KOPT-K1 (cell line): Measurements from ENCODE around the gene SPTB.

Experiments
- H3K27ac ChIP-seq: fragments of 200-600 bp; sonication (generic); 2 replicates; pipeline ENCODE4 v1.5.1; 2016; ENCODE audit warnings: antibody characterized with exemption, mild to moderate bottlenecking, low read depth, low read length; ENCODE audit not compliant: poor library complexity, severe bottlenecking
- H3K36me3 ChIP-seq: fragments of 200-600 bp; sonication (generic); 2 replicates; pipeline ENCODE4 v1.5.1; 2017; ENCODE audit warnings: antibody characterized with exemption, mild to moderate bottlenecking, low read length, moderate library complexity; ENCODE audit not compliant: insufficient read depth
- H3K9me3 ChIP-seq: fragments of 200-600 bp; sonication (generic); 2 replicates; pipeline ENCODE4 v1.5.1; 2017; ENCODE audit warnings: antibody characterized with exemption, low read length, mild to moderate bottlenecking; ENCODE audit not compliant: insufficient read depth, poor library complexity, severe bottlenecking

The SPTB gene

GRCh38 chr14:64727551-64728071 is 152.1 kb downstream of the SPTB start:
- Histone ChIP-seq H3K36me3 (no peaks in the 10 kb centered on the region), H3K27ac (no peak overlapping the region), H3K9me3 (no peaks in the 10 kb centered on the region)

GRCh38 chr14:64726585-64726890 is 153.2 kb downstream of the SPTB start:
- Histone ChIP-seq H3K27ac (no peak overlapping the region), H3K36me3 (no peaks in the 10 kb centered on the region), H3K9me3 (no peaks in the 10 kb centered on the region)

DNA sequence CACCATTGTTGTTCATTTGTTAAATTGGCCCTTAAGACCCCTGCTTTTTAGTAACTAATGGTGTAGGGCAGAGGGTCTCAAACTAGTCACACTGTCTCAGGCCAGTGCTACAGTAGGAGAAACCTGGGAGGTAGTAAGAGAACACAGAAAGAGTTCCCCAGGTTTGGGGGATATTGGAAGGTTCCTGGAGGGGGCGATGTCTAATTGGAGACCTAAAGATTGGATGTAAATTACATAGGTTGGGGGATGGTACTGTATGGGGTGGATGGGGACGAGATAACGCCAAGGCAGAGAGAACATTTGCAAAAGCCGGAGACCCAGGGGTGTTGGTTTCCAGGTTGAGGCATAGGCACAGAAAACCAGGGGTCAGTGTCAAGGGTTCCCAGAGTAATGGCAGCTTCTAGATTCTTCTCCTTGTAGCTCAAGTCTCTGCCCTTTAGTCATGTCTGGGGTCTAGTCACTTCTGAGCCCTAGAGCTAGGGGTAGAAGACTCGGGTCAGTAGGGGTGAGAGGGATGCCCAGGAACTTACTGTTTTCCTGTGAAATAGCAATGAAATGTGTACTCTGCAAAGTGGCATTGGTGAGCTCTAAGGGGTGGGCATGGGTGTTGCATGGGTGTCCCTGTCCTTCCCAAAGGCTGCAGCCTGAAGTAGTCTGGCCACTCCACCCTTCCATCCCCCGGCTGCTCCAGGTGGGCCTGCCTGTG is 153.7 kb downstream of the SPTB start:
- Histone ChIP-seq H3K36me3 (no peaks in the 10 kb centered on the region), H3K9me3 (no peaks in the 10 kb centered on the region), H3K27ac (no peak overlapping the region)

DNA sequence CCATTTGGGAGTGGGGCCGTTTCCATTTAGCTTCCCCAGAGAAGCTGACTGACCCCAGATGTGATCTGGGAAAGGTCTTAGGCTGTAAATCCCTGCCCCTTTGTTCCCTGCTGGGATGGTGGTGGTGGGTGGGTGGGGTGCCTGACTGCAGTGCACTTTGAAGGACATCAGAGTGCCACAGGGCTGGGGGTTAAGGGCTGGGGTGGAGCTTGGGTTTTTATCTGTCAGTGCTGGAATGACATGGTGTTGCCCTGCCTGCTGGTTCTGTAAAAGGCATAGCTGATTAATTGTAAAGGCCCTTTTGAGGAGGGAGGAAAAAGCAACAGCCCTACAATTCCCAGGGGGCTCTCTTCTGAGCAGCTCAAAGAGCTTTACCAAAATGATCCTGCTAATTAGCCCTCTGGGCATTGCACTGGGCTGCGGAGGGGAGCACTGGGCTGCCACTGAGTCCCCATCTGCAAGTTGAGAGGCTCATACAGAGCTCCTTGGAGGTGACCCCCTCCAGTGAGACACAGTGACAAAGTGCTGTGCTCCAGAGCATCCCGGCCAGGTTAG is 154.4 kb downstream of the SPTB start:
- Histone ChIP-seq H3K27ac (no peak overlapping the region), H3K36me3 (no peaks in the 10 kb centered on the region), H3K9me3 (no peaks in the 10 kb centered on the region)

GRCh38 chr14:64724578-64724930 is 155.2 kb downstream of the SPTB start:
- Histone ChIP-seq H3K27ac (no peak overlapping the region), H3K36me3 (no peaks in the 10 kb centered on the region)

GRCh38 chr14:64723691-64724577 is 155.8 kb downstream of the SPTB start:
- H3K27ac ChIP-seq, result no peak overlapping the region
- no peaks in the 10 kb centered on the region for H3K36me3 ChIP-seq
- no peaks in the 10 kb centered on the region for H3K9me3 ChIP-seq

More at GRCh38 chr14:64724578-64724930, 155.2 kb downstream of the SPTB start:
- H3K9me3 ChIP-seq, result no peaks in the 10 kb centered on the region

GRCh38 chr14:64722842-64723447 is 156.8 kb downstream of the SPTB start:
- H3K27ac ChIP-seq, result no peak overlapping the region
- no peaks in the 10 kb centered on the region for H3K9me3 ChIP-seq
- no peaks in the 10 kb centered on the region for H3K36me3 ChIP-seq

- Histone ChIP-seq H3K36me3 (no peaks in the 10 kb centered on the region), H3K27ac (no peak overlapping the region), H3K9me3 (no peaks in the 10 kb centered on the region)
These were observed 157.8 kb downstream of the SPTB start for GRCh38 chr14:64721899-64722298.

DNA sequence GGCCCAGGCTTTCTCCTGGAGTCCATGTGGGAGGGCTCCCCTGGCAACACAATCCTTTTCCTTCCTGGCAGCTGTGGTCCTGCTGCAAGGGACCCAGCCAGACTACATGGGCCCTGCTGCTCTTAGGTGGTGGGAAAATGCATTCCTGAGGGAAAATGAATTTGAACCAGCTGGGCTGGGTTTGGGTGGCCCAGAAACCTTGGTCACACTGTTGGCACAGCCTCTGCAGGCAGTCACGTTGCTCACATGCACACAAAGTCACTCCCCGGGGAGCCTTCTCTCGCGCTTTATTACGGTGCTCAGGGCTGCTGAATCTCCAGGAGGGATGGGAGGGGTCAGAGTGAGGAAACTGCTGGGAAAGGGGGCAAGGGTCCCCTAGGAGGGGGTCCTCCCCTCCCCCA is 158.3 kb downstream of the SPTB start:
- no peaks in the 10 kb centered on the region for H3K36me3 ChIP-seq
- H3K9me3 ChIP-seq, result no peaks in the 10 kb centered on the region
- H3K27ac ChIP-seq, result no peak overlapping the region

GRCh38 chr14:64720131-64720576 is 159.6 kb downstream of the SPTB start:
- H3K27ac ChIP-seq, result no peak overlapping the region
- no peaks in the 10 kb centered on the region for H3K9me3 ChIP-seq
- no peaks in the 10 kb centered on the region for H3K36me3 ChIP-seq

DNA sequence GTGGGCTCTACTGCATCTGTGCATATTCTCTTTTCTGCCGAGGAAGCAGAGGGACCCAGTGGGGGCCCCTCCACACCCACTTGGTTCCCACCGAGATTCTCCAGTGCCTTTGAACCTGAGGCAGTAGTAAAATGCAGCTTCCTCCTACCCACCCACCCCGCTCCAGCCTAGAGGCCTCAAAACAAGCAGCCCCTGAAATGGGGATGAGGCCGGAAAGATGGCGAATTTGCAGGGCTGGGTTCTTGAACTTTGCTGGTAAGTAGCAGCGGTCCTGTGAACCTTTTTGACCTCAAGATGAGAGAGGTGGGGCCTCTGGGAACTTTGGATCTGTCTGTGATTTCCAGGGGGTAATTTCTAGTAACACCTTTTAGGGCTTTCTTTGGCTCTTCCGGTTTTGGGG is 160.1 kb downstream of the SPTB start:
- Histone ChIP-seq H3K9me3 (peaks cover 2% of the 10 kb centered on the region), H3K27ac (no peak overlapping the region), H3K36me3 (no peaks in the 10 kb centered on the region)

DNA sequence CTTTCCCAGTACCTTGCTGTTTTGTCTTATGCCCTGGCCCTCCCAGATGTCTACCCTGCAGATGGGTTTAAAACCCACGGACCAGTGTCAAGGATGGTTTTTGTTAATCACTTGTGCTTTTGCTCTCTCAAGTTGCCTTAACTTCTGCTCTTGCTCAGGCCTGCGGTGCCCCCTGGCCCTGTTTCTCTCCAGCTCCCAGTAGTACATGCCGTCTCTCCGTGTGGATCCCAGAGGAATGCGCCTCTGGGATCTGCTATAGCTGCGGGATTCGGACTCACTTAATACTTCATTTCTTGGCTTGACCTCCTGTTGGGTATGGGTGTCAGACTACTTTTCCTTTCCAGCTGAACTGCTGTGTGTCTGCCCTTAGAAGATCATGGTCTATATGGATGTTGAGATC is 160.9 kb downstream of the SPTB start:
- H3K36me3 ChIP-seq, result no peaks in the 10 kb centered on the region
- H3K27ac ChIP-seq, result no peak overlapping the region
- H3K9me3 ChIP-seq, result peaks cover 10% of the 10 kb centered on the region

GRCh38 chr14:64717870-64718269 is 161.8 kb downstream of the SPTB start:
- no peak overlapping the region for H3K27ac ChIP-seq
- no peaks in the 10 kb centered on the region for H3K36me3 ChIP-seq
- H3K9me3 ChIP-seq, result peaks cover 19% of the 10 kb centered on the region

DNA sequence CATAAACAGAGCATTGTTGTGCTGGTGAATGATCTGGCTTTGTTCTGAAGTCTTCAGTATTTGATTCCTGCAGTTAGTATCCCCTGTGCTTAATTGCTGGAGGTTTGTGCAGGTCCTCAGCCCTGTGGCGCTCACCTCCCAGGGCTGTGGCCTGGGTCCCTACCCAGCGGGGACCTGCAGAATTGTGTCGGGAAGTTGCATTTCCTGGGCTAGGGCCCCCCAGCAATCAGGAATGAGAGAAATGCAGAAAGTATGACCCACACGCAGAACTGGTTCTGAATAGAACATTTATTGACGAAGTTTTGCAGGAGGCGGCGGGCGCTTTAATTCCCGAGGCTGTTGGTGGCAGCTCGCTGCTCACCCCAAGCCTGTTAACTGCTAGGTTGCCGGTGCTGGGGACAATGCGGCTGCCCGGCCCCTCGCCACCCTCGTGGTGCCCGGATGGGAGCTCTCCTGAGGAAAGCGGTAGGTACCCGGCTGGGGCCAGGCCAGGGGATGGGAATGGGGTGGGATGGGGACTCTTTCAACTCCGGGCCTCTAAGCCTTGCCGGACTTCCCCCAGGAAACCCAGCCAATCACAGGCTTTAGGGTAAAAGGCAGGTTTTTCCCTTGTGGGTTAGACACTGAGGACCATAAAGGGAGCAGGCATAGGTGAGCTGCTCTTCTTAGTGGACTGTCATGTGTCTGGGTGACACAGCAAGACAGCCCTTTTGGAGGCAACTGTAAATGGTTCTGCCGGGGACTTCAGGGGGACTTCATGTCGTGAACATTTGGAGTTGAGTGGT is 163.9 kb downstream of the SPTB start:
- no peak overlapping the region for H3K27ac ChIP-seq

More for the DNA sequence above, 163.9 kb downstream of the SPTB start:
- H3K9me3 ChIP-seq, result peaks cover 27% of the 10 kb centered on the region
- no peaks in the 10 kb centered on the region for H3K36me3 ChIP-seq
